GM19328 (cell line): ENCODE results near the gene CASK.
"Not testable (repeated sequence)": the region's sequence is repeated elsewhere in the genome, so short reads cannot be mapped to it uniquely, and the experiment has no call there.

Experiments
- ATAC-seq: cut with Tn5 transposase; IDR thresholded peaks from one replicate; pipeline ENCODE4 v1.9.1; 2021; ENCODE audit warnings: mild to moderate bottlenecking, moderate library complexity; ENCODE audit not compliant: unreplicated experiment

Gene CASK

GRCh38 chrX:41529221-41529620 is 394.1 kb downstream of the CASK start:
- ATAC-seq: no peak

DNA sequence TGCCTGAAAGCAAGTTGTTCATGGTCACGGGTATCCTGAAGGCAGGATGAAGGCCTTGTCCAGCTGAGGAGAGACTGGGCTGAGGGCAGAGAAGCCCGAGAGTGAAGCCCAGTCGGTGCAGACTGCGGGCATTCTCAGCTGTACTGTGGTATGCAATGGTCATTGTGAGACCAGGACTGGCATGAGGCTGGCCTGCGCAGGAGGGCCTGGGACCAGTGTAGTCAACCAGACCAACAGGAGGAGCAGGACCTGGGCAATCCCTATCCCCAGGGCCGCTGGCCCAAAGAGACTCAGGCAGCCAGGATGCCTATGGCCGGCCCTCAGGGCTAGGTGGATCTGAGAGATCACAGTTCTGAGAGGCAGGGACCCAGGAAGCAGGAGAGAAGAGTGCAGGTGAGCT is 394.6 kb downstream of the CASK start:
- ATAC-seq: no peak

GRCh38 chrX:41526925-41527324 is 396.4 kb downstream of the CASK start:
- ATAC-seq: no peak

GRCh38 chrX:41526271-41526670 is 397.1 kb downstream of the CASK start:
- ATAC-seq: no peak

DNA sequence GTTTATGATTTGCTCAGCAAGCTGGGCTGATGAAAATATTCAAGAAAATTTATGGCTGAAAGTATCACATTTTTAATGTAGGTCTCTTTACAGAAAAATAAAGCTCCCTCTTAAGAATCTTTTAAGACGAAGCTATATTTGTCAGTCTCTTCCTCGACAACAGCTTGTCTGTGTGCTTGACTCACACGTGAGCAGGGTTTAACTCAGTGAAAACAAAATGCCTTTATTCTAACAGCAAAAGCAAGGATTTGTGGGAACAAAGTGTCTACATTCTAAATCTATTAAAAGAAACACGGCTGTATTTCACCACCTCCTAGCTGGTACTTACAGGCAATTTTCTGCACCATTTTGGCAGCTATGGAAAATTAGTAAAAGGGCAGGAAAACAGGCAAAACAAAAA is 400.7 kb downstream of the CASK start:
- ATAC-seq: no peak

- no peak for ATAC-seq
Measured at GRCh38 chrX:41522081-41522480, 401.3 kb downstream of the CASK start.

DNA sequence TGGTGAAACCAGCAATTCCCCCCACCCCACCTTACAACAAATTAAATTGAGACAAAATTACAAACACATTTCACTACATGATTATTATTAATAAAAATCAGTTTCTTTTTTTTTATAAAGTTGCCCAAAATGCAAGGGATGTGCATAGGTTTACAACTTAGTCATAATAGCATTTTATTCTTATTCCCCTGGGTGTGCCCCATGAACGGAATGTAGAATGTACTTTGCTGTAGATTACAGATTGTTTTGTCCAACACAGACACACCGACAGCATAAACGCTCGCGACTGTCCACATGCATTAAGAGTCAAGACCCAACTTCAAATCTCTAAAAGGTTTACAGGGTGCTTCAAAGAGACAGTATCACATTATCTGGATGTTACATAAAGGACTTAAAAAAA is 403.9 kb downstream of the CASK start:
- ATAC-seq: no peak

- ATAC-seq: no peak
Measured at GRCh38 chrX:41518841-41519220, 404.5 kb downstream of the CASK start.

- no peak for ATAC-seq
Measured at GRCh38 chrX:41518127-41518840, 405.1 kb downstream of the CASK start.

GRCh38 chrX:41516999-41517765 is 406.2 kb downstream of the CASK start:
- ATAC-seq: no peak

- ATAC-seq: no peak
Measured at GRCh38 chrX:41516456-41516855, 406.9 kb downstream of the CASK start.

DNA sequence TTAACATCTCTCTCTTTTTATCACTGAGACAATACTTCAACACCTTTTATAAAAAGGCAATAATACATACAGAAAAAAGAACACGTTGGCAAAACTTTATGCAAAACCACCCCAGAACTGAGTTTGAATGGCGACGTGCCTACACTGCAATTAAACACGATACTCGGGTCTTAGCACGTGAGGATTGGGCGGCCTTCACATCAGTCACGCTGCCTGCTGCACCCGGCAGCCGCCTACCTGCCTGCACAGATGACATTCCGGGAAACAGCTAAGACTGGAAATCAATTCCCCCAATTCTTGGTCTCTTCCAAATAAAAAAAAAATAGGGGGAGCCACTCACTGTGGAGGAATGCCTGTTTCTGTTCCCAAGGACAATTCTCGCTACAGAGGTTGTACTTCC is 408.0 kb downstream of the CASK start:
- ATAC-seq: no peak

GRCh38 chrX:41514179-41514578 is 409.2 kb downstream of the CASK start:
- no peak for ATAC-seq

DNA sequence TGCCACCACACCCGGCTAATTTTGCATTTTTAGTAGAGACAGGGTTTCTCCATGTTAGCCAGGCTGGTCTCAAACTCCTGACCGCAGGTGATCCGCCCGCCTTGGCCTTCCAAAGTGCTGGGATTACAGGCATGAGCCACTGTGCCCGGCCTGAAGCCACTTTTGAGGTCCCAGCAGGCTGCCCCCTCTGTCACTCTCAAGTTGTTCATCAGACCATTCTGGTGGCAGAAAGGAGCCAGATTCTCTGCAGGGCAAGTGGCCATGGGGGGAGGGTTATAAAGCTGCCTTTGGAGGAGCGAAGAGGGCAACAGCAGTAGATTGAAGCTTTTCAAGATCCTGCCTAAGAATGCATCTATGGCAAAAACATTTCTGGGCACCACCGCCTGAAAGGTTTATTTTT is 410.5 kb downstream of the CASK start:
- ATAC-seq: not testable (repeated sequence)

DNA sequence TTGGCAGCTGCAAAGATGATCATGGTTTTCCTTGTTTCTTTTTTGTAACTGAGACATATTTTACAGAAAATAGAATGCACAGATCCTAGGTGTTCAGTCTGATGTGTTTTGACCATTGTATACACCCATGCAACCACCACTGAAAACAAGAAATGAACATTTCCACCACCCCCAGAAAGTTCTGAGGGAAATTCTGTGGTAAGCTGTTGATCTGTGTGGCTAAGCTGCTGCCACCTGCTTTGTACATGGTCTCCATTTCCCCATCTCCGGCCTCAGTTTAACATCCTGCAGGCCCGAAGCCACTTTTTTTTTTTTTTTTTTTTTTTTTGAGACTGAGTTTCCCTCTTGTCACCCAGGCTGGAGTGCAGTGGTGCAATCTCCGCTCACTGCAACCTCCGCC is 411.0 kb downstream of the CASK start:
- ATAC-seq: peak; percentile 94

- ATAC-seq: no peak
Measured at GRCh38 chrX:41507919-41508318, 415.4 kb downstream of the CASK start.

DNA sequence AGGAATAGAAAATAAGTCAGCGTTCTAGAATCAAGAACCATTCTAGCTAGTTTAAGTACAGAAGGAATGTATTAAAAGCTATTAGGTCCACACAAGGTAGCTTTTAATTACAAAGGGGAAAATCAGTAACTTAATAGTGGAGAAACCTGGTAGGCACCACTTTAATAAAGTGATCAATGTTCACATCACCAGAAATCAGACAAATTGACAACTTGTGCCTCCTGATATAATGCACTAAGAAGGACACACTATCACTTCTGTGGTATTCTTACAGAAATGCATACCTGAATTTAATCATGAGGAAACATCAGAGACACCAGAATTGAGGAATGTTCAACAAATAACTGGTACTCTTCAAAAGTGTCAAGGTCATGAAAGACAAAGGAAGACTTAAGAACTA is 421.4 kb downstream of the CASK start:
- ATAC-seq: no peak

DNA sequence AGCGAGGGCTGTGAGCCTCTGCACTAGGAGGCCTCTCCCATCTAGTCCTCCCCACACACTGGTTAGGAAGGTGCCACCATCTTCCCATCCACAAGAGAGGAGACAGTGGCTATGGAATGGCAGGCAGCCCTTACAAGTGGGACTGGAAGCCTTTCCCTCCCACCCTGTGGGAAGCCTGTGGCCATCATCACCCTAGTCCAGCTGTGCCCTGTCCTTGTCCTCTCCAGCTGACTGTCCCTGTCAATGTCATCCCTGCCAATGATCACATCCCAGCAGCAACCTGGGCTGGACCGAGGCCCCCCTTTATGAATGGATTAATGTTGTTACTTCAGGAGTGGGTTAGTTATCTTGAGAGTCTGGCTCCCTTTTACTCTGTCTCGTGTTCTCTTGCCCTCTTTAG is 423.4 kb downstream of the CASK start:
- ATAC-seq: no peak

DNA sequence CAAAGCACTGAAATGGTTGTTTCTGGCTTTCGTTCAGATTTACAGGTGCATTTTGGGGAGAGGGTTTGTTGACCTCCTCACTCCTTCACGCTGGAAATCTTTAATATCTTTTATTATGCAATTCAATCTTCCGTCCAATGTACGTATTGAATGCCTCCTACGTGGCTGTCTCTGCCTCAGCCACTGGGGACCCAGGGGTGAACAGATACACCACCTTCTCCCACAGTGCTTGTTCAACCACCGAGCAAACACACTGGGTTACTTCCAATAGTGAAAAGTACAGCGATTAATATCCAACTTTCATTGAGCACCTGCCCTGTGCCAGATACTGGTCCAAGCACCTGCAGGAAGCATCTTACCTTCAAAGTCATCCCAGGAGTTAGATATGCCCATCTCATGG is 424.2 kb downstream of the CASK start:
- no peak for ATAC-seq

- no peak for ATAC-seq
Measured at GRCh38 chrX:41491267-41492004, 431.9 kb downstream of the CASK start.

DNA sequence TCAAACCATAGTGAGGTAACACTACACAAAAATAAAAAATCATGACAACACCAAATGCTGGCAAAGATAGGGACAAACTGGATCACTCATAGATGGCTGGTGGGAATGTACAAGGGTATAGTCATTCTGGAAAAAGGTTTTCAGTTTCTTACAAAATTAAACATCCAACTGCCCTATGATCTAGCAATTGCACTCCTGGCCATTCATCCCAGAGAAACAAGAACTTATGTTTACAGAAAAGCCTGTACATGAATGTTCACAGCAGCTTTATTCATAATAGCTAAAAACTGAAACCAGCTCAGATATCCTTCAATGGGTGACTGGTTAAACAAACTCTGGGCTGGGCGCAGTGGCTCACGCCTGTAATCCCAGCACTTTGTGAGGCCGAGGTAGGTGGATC is 432.9 kb downstream of the CASK start:
- no peak for ATAC-seq
